Measurements from ENCODE around the gene SLC9A9. TPM values are rescaled to one million over a fixed set of nuclear protein-coding genes. Genes with fewer than 3 reads are reported as not detected.

The SLC9A9 gene
- total RNA-seq, 2 experiments from 2014 or later: 1.3 to 1.6 TPM

DNA sequence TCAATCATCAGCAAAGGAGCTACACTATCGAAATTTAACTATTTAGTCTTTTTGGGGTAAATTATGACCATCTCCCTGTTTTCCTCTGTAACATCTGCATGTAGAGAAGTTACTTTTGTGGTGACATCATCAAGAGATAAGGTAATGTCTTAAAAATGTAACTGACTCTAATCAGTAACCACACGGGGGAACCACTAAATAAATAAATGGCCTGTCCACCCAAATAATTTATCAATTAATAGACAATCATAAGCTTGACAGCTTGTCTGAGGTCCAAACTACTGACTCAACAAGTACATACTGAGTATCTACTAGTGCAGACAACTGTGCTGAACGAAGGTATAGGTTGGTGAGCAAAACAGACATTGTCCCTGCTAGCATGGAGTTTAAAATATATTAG lies 219.3 kb downstream of the SLC9A9 start:
- intact Hi-C loops (cut with micrococcal nuclease): no loop called here
- Mint-ChIP-seq H3K4me1 (ENCODE audit: low read depth) (no peaks in the 10 kb centered on the region), H3K27ac (no peak overlapping the region), H3K4me3 (no peak overlapping the region), H3K36me3 (peaks cover 3% of the 10 kb centered on the region), H3K9me3 (peaks cover 6% of the 10 kb centered on the region), H3K27me3 (no peaks in the 10 kb centered on the region)
- DNase-seq: no peak
- ChIA-PET POLR2A (no interaction called here), CTCF (no interaction called here)

DNA sequence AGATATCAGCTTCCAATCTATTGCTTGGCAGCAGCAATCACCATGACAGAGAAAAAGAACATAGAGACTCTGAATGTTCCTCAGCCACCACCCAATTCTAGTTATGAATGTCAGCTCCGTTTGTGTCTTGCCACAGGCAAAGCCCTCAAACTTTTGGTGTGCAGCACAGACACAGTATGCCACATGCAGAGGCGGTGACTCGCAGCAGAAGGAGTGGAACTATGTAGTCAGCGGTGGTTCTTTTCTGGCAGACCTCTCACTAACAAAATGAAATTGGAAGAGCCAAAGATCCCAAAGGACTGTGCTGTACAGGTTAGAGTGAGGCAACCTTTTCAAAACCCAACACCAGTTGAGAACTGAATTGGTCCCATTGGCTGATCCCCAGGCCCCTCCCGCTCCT lies 220.9 kb downstream of the SLC9A9 start:
- DNase-seq: peak; percentile 60
- H3K36me3 Mint-ChIP-seq: peaks cover 7% of the 10 kb centered on the region
- H3K4me3 Mint-ChIP-seq: no peak overlapping the region
- H3K27me3 Mint-ChIP-seq: no peaks in the 10 kb centered on the region
- no peaks in the 10 kb centered on the region for H3K4me1 Mint-ChIP-seq (ENCODE audit: low read depth)
- CTCF ChIA-PET: interaction anchor here (1.0 kb wide), 1 partner anchor 46 kb away, joined by 3 read pairs; no protein-coding TSS in a partner anchor
- POLR2A ChIA-PET: no interaction called here
- H3K27ac Mint-ChIP-seq: no peak overlapping the region
- intact Hi-C loops (cut with micrococcal nuclease): no loop called here
- H3K9me3 Mint-ChIP-seq: peaks cover 13% of the 10 kb centered on the region

DNA sequence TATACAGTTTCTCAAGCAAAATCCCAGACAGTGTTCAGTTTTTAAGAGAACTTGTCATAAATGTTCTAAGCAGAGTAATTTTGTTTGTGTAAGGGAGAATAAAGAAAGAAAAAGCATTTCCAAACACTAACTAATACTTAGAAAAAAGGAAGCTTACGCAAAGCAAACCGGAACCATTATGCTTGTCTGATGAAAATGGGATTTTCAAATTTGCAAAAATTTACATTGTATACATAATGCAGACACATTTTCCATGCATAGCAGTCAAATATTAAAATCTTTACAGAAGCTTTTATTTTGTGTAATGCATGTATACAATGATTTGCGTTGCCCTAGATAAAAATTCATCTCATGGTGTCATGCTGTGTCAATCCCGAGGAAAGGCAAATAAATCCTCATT lies 229.0 kb downstream of the SLC9A9 start:
- Mint-ChIP-seq H3K4me3 (no peak overlapping the region), H3K36me3 (peaks cover 16% of the 10 kb centered on the region), H3K9me3 (peaks cover 7% of the 10 kb centered on the region), H3K4me1 (ENCODE audit: low read depth) (no peaks in the 10 kb centered on the region), H3K27ac (no peak overlapping the region), H3K27me3 (no peaks in the 10 kb centered on the region)
- CTCF ChIA-PET: interaction anchor here (1.7 kb wide), 1 partner anchor 14 kb away, joined by 4 read pairs; no protein-coding TSS in a partner anchor
- POLR2A ChIA-PET: no interaction called here
- DNase-seq: no peak
- intact Hi-C loops (cut with micrococcal nuclease): no loop called here

DNA sequence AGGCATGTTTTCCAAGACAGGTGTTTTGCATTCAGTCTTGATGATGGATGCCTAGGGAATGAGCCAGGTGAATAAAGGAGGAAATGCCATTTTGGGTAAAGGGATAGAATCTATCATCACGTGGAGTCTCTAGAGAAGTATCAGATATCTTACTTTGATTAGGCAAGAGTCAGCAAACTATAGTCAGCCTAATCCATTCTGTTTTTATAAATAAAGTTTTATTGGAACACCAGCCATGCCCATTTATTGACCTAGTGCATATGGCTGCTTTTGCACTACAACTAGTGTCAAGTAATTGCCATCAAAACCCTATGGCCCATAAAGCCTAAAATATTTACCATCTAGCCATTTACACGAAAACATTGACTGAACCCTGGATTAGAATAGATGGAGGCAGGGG lies 231.2 kb downstream of the SLC9A9 start:
- intact Hi-C loops (cut with micrococcal nuclease): no loop called here
- Mint-ChIP-seq H3K36me3 (peaks cover 11% of the 10 kb centered on the region), H3K4me1 (ENCODE audit: low read depth) (no peaks in the 10 kb centered on the region), H3K27ac (no peak overlapping the region), H3K27me3 (no peaks in the 10 kb centered on the region), H3K9me3 (no peaks in the 10 kb centered on the region), H3K4me3 (no peak overlapping the region)
- POLR2A ChIA-PET: no interaction called here
- CTCF ChIA-PET: no interaction called here
- DNase-seq: no peak

DNA sequence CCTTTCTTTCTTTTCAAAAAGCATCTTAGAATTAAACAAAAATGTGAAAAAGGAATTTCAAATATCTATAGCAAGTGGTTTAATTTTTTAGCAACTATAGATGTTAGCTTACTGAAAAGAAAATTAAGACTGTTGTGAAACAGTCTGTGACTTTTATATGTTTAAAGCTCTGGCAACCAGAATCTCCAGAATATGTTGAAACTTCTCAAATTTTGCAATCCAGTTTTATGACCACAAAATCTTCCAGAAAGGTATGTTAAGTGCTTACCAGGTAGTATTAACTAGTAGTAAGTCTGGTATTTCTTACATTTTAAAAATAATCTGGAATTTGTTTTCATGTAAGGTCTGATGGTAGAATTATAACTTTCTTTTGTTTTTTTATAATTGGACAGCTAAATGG lies 235.0 kb downstream of the SLC9A9 start:
- Mint-ChIP-seq H3K4me3 (no peak overlapping the region), H3K9me3 (no peaks in the 10 kb centered on the region), H3K36me3 (peaks cover 3% of the 10 kb centered on the region), H3K27ac (no peak overlapping the region), H3K27me3 (no peaks in the 10 kb centered on the region), H3K4me1 (ENCODE audit: low read depth) (no peaks in the 10 kb centered on the region)
- ChIA-PET CTCF (no interaction called here), POLR2A (no interaction called here)
- DNase-seq: no peak
- intact Hi-C loops (cut with micrococcal nuclease): no loop called here

DNA sequence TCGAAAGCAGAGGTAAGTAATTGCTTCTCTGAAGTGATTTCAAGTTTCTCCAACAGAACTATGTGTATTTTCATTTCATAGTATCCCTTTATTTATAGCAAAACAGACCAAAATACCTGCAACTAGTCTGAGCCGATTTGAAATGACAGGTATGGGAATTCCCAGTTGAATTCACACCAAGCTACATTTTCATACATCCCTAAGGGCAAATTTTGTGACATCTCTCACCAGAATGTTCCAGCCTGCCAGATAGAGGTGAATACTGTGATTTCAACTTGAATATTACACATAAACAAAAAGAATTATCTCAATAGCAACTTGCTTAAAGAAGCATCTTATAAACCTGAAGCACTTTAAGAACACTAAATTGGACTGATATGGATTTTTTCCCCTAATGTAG lies 235.7 kb downstream of the SLC9A9 start:
- ChIA-PET POLR2A (no interaction called here), CTCF (no interaction called here)
- H3K9me3 Mint-ChIP-seq: no peaks in the 10 kb centered on the region
- H3K27me3 Mint-ChIP-seq: no peaks in the 10 kb centered on the region
- no peak overlapping the region for H3K27ac Mint-ChIP-seq
- no peaks in the 10 kb centered on the region for H3K4me1 Mint-ChIP-seq (ENCODE audit: low read depth)
- intact Hi-C loops (cut with micrococcal nuclease): no loop called here
- DNase-seq: no peak
- no peak overlapping the region for H3K4me3 Mint-ChIP-seq
- no peaks in the 10 kb centered on the region for H3K36me3 Mint-ChIP-seq

DNA sequence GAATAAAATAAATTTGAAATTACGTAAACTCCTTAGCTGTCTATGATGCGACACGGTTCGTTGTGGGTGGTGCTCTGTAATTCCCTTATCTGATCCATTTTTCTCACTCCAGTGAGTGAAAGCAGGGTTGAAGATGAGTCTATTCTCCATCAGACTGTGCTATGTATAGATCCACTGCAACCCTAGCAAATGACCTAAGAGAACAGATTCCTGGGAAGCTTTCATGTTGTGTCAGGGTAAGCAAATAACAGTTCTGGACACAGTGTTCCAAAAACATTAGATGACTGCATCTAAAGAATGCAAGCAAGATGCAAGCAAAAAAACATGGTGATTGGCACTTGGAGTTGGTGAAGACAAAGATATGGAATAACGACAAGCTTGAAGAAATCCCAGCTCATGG lies 239.3 kb downstream of the SLC9A9 start:
- intact Hi-C loops (cut with micrococcal nuclease): no loop called here
- Mint-ChIP-seq H3K9me3 (no peaks in the 10 kb centered on the region), H3K27me3 (no peaks in the 10 kb centered on the region), H3K27ac (no peak overlapping the region), H3K4me1 (ENCODE audit: low read depth) (no peaks in the 10 kb centered on the region), H3K36me3 (no peaks in the 10 kb centered on the region), H3K4me3 (no peak overlapping the region)
- no peak for DNase-seq
- CTCF ChIA-PET: no interaction called here
- POLR2A ChIA-PET: no interaction called here

DNA sequence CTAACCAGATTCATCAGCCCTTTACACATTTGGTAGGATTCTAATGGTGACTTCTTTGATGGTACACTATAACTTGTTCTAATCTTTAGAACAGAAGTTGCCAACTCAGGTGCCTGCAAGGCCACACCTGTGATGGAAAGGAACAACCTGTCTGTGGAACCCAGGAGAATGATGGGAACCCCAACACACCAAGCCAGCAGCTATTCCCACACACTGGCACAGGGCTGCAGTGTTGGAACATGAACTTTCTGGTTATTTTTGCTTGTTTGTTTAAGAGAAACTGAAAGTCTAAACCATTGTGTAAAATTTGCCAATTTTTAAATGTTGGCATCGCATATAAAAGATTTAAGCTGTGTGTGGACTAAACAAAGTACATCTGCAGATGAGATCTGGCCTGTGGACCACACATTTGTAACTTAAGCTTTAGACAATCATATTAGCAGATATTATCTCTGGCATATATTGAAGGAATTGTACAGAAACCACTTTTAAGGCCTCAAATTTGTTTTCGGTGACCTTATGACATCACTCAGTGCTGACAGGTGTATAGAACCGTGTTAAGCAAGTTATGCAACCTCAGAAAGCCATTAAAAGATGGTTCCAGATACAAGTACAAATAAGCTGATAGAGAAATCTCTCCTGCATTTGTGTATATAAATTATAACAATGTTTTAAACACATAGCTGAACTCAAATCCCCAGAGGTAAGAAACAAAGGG lies 242.9 kb downstream of the SLC9A9 start:
- Mint-ChIP-seq H3K27ac (no peak overlapping the region), H3K4me3 (no peak overlapping the region), H3K9me3 (no peaks in the 10 kb centered on the region), H3K27me3 (no peaks in the 10 kb centered on the region), H3K4me1 (ENCODE audit: low read depth) (no peaks in the 10 kb centered on the region), H3K36me3 (peaks cover 2% of the 10 kb centered on the region)
- ChIA-PET POLR2A (no interaction called here), CTCF (no interaction called here)
- intact Hi-C loops (cut with micrococcal nuclease): no loop called here
- DNase-seq: no peak

DNA sequence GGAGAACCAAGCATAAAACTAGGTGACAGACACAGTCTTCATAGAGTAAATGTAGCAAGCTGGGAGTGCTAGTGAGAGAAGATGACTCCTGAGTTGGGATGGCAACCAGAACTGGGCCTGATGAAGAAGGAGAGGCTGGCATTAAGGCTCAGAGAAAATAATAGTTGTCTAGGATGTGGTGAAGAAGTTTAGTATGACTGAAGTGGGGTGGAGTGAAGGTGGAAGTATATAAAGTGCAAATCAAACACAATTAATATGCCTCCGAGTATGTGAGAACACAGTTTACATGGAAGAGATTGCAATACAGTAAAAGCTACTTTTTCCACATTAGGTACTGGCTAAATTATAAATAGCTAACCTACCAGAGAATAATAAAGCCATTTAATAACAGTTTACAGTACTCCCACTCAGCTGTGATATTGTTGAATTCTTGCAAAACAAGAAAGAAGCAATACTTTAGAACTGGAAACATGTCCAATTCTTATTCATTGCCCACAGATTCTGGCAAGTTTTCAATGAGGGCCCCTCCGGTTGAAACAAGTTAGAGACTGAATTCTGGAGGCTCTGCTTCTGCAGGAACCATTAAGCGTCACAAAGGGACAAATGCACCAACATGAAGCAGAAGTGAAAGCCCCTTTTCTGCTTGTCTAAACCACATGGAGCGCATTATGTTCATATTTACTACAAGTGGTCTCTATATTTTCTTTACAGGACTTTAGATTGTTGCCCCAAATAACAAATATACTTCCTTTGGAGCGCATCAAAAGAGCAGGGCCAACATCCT lies 243.7 kb downstream of the SLC9A9 start:
- POLR2A ChIA-PET: no interaction called here
- no peak for DNase-seq
- Mint-ChIP-seq H3K27me3 (no peaks in the 10 kb centered on the region), H3K36me3 (peaks cover 2% of the 10 kb centered on the region), H3K27ac (no peak overlapping the region), H3K4me1 (ENCODE audit: low read depth) (no peaks in the 10 kb centered on the region), H3K4me3 (no peak overlapping the region), H3K9me3 (no peaks in the 10 kb centered on the region)
- intact Hi-C loops (cut with micrococcal nuclease): no loop called here
- CTCF ChIA-PET: no interaction called here

DNA sequence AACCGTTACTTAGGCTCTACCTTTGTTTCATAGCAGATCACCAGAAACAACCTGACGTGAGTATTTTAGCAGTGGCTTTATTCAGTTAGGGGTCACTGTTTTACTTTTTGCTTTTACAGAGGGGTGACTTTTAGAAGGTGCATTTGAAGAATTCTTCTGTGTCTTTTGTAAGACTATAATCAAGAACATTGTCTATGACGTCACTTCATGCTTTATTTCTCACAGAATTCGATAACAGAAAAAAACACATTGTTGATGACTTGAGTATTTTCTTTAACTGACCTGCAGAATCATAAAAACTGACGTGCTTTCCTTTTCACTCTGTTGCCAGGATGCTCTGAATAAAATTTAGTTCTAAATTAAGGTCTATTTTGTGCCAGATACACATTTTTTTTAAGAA lies 244.5 kb downstream of the SLC9A9 start:
- H3K4me1 Mint-ChIP-seq (ENCODE audit: low read depth): no peaks in the 10 kb centered on the region
- POLR2A ChIA-PET: no interaction called here
- intact Hi-C loops (cut with micrococcal nuclease): no loop called here

DNA sequence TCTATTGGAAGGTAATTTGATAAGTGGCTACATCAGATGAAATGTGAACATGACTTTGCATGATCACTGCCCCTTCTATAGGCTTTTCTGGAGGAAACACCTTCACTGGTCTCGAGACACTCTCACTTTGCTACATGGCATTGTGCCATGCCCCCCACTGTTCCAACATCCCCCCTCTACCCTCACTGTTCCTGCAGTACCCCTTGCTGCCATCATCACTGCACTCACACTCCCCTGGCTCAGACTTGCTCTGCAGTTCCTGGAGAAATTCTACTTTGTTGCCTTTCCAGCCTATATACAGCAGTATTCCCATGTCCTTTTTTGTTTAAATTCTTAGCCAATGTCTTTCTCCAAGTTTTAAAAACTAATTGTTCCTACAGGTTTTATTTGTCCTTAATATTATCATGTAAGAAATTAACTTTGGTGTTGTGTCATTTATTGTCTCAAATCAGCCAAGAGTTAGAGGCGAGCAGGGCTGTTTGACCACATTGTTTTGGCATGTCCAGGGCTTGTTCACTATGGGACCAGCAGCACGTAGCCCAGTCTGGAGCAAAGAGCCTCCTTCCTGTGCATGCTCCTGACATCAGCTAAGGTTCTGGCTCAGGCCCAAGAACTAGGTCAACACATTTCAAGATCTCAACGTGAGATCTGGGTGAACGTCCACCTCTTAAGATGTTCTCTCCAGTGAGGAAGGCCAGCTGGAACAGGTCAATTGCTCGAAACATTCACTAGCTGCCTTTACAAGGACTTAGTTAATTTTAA lies 246.4 kb downstream of the SLC9A9 start:
- no peaks in the 10 kb centered on the region for H3K4me1 Mint-ChIP-seq (ENCODE audit: low read depth)
- no peak for DNase-seq
- H3K27ac Mint-ChIP-seq: no peak overlapping the region
- intact Hi-C loops (cut with micrococcal nuclease): no loop called here
- H3K36me3 Mint-ChIP-seq: peaks cover 2% of the 10 kb centered on the region
- ChIA-PET CTCF (no interaction called here), POLR2A (no interaction called here)
- no peaks in the 10 kb centered on the region for H3K9me3 Mint-ChIP-seq
- no peaks in the 10 kb centered on the region for H3K27me3 Mint-ChIP-seq
- no peak overlapping the region for H3K4me3 Mint-ChIP-seq

More for the DNA sequence above, 244.5 kb downstream of the SLC9A9 start:
- Mint-ChIP-seq H3K27me3 (no peaks in the 10 kb centered on the region), H3K4me3 (no peak overlapping the region), H3K36me3 (peaks cover 2% of the 10 kb centered on the region), H3K9me3 (no peaks in the 10 kb centered on the region), H3K27ac (no peak overlapping the region)
- DNase-seq: no peak
- CTCF ChIA-PET: no interaction called here

DNA sequence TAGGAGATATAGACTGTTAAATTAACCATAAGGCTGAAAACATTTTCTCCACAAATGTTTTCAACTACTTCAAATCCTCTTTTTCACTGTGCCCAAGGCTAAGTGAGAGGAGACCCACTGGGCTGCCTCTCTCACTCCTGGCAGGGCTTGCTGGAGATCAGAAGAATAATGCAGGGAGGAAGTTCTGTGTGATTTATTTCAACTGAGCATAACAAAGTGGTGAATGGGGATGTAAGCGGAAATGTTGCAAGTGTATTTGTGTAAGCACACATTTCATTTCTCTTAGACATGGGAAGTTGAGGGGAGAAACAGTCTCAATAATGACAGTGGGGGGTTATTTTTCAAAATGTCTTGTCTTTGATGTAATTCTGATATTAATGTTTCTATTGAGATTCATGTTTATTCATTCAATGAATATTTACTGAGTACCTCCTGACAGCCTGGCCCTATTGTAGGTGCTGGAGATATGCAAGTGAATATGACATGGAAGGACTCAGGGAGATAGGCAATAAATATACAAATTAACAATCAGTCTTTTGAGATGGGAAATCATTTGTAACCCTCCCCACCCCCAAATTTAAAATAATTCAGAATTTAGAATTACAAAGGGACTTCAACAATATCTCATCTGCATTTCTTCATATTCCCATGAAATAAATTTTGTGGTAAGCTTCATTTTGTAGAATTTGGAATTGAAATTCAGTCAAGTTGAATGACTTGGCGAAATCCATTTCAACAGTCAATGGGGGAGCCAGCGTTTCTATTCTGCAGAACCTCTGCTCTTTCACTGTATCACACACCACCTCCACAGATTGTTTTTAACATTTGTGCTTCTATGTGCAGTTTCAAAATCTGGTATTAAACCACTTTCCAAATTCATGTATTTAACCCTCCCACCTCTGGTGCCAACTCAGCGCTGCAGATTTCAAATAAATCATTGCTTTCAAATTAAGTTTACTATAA lies 247.2 kb downstream of the SLC9A9 start:
- peaks cover 2% of the 10 kb centered on the region for H3K36me3 Mint-ChIP-seq
- intact Hi-C loops (cut with micrococcal nuclease): no loop called here
- DNase-seq: no peak
- POLR2A ChIA-PET: no interaction called here
- H3K4me1 Mint-ChIP-seq (ENCODE audit: low read depth): no peaks in the 10 kb centered on the region
- no peak overlapping the region for H3K4me3 Mint-ChIP-seq
- CTCF ChIA-PET: no interaction called here
- no peaks in the 10 kb centered on the region for H3K9me3 Mint-ChIP-seq
- no peak overlapping the region for H3K27ac Mint-ChIP-seq
- no peaks in the 10 kb centered on the region for H3K27me3 Mint-ChIP-seq
